GM19452 (cell line): ENCODE measurements around the gene ZNF497.
A peak's percentile ranks its signal among the peaks of the same experiment; 100 is the strongest.

Source experiments
- ATAC-seq: cut with Tn5 transposase; IDR thresholded peaks from one replicate; pipeline ENCODE4 v1.9.1; 2021; ENCODE audit not compliant: unreplicated experiment

Gene ZNF497

DNA sequence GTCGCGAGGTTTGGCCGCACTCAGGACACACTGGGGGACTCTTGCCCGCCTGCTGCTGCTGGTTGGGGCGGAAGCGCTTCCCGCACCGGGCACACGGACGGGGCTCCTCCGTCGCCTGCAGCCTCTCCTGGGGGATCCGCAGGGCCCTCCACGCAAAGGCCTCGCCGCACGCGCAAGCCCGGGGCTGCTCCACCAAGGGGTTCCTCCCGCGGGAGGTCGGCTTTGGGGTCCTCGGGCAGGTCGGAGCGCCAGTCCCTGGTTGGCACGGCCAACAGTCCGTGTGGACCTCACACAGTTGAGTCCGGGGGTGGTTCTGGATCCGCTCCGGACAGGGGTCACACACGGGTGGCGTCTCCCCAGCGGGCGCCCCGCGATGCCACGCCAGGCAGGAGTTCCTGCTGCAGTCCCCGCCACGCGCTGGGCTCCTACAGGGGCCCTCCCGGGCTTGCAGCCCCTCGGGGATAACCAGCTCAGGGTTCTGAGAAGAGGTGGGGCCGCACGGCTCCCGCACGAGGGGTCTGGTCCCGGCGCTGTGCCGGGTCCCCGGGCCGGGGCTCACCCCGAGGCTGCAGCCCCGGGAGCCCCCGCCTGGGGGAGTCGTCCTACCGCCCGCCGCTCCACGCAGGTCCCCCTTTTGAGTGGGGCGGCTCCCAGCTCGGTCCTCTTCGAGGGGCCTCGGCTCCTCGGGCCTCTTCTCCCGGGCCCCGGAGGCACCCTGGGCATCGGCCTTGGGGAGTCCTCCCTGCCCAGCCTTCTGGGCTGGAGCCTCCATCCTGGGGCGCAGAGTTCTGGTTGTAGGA lies 6.2 kb upstream of the ZNF497 start:
- no peak for ATAC-seq

DNA sequence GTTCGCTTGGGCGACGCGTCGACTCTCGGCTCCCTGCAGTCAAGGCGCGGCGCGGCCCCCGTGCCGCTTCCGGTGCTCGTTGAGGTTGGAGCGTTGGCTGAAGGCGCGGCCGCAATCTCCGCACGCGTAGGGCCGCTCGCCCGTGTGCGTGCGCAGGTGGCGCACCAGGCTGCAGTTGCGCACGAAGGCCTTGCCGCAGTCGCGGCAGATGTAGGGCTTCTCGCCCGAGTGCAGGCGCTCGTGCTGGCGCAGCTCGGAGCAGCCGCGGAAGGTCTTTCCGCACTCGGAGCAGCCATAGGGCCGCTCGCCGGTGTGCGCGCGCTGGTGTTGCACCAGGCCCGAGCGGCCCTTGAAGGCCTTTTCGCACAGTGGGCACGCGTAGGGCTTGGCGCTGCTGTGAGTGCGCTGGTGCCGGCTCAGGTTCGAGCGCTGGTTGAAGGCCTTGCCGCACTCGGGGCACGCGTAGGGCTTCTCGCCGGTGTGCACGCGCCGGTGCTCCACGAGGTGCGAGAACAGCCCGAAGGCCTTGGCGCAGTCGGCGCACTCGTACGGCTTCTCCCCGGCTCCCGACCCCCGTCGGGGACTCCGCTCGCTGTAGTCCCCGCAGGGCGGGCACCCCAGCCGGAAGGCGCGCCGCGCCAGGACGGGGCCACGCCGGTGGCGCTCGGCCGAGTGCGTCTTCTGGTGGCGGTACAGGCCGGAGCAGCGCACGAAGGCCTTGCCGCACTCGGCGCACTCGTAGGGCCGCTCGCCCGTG lies 5.3 kb upstream of the ZNF497 start:
- ATAC-seq = no peak

DNA sequence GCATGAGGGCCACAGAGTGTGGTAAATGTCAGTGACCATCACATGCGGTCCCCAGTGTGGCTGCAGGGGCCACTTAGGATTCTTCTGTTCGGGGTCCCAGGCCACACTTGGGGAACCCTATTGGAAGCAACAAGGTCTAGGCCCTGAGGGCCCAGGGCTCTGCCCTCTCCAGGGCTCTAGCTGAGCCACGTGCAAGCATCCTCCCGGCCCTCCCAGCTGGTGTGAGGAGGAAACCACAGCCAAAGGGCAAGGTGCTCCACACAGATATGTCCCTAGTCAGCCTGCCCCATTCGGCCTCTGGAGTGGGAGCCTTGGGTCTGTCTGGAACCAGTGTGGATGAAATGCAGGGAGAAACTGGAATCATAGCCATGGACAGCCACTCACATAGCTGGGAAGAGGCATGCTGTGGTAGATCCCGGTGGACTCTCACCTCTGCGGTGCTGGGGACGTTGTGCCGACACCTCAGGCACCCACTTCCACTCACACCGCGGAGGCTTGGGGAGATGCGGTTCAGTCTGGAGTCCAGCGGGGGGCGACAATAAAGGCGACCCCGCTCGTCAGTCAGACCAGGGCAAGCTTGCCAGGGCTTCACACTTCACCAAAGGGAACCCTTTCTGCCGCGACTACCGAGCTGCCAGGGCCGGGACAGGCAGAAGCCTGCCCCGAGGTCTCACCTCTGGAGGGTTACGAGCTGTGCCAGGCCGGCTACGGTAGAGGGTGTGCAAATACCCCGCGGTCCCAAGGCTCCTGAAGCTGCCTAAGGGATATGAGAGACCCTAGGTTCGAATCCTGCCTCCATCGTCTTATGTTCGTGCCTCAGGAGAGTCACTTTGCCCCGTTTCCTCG lies 4.3 kb upstream of the ZNF497 start:
- ATAC-seq = no peak

DNA sequence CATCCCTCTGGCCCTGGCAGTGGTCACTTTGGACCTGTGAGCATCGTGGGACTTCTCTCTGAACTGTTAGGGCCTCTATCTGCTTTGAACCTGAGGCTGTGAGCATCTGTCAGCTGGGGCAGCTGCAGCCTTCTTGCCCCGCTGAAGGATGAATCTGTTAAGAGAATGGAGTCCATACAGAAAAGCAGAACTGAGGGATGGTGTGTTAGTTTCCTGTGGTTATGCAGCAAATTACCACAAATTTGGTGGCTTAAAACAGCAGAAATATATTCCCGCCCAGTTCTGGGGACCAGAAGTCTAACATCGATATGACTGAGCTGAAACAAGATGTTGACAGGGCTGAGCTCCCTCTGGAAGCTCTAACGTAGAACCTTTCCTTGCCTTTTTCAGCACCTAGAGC lies 1.6 kb upstream of the ZNF497 start:
- no peak for ATAC-seq

DNA sequence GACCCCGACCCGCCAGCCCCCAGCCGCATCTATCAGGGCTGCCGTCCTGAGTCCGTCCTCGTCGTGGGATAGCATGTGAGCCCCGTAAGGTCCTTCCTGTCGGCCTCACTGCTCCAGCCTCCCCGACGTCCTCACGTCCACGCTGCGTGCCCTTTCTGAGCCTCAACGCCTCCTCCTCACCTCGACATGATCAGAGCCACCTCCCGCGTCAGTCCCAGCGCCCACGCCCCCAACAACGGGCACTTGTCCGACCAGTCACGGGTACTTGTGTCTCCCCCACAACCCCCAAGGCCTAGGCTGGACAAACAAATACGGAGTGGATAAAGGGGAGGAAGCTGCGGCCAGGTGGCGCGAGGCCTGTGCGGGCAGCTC lies 665 bp downstream of the ZNF497 start:
- ATAC-seq = peak; percentile 16

DNA sequence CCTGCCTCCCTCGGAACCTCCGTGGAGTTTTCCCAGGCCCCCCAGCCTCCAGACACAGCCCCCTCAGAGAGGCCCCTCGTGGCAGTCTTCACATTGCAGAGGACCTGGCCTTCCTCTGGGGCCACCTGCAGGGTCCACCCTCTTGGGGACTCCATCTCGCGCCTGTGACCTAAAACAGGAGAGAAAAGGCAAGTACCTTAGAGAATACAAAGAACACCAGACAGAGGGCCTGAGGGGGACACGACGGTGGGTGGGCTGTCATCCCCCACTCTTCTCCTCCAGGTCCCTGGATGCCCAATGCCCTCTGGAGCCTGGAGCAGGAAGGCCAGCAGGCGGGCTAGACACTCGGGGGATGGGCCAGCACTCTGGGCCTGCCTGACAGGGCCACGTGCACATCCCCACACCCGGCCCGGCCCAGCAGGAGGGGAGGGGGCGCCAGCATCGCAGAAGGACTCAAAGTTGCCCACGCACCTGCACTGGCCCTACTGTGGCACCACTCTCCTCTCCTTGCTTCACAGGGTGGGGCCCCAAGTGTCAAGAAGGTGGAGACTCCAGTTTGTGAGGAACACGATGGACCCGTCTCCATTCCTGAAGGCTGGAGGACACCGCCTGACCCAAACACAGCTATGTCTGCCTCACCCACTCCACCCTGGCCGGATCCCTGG lies 4.9 kb downstream of the ZNF497 start:
- no peak for ATAC-seq

DNA sequence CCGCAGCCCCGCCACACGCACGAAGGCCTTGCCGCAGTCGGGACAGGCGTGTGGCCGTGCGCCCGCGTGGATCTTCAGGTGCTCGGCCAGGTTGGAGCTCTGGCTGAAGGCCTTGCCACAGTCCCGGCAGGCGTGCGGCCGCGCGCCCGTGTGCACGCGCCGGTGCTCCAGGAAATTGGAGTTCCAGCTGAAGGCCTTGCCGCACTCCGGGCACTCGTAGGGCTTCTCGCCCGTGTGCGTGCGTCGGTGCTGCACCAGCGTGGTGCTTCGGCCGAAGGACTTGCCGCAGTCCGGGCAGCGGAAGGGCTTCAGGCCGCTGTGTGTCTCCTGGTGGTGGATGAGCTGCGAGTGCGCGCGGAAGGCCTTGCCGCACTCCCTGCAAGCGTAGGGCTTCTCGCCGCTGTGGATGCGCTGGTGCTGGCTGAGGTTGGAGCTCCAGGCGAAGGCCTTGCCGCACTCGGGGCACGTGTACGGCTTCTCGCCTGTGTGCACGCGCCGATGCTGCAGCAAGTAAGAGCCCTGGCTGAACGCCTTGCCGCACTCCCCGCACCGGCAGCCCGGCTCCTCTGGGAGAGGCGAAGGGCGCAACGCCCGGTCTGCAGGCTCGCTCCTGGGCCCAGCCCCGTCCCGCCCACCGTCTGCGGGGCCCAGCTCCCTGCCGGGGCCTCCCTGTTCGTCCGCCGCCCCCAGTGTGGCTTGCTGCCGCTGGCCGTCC lies 5.6 kb downstream of the ZNF497 start:
- ATAC-seq = no peak

DNA sequence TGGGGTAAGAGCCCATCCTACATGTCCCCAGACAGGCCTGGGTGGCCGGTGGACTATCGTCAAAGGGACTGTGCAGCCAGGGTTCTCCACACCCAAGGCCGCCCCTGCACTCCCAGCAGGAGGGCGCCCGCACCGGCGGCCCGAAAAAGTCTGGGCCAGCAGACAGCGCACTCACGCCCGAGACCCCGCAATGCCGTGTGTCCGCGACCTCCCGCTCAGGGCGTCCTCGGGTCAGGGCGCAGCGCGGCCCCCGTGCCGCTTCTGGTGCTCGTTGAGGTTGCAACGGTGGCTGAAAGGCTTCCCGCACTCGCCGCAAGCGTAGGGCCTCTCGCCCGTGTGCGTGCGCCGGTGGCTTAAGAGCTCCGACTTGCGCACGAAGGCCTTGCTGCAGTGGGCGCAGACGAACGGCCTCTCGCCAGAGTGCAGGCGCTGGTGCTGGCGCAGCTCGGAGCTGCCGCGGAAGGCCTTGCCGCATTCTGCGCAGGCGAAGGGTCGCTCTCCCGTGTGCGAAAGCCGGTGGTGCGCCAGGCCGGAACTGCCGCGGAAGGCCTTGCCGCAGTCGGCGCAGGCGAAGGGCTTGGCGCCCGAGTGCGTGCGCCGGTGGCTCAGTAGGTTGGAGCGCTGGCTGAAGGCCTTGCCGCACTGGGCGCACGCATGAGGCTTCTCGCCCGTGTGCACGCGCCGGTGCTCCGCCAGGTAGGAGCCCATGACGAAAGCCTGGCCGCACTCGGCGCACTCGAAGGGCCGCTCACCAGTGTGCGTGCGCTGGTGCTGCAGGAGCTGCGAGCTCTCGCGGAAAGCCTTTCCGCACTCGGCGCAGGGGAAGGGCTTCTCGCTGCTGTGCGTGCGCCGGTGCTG lies 6.4 kb downstream of the ZNF497 start:
- no peak for ATAC-seq

DNA sequence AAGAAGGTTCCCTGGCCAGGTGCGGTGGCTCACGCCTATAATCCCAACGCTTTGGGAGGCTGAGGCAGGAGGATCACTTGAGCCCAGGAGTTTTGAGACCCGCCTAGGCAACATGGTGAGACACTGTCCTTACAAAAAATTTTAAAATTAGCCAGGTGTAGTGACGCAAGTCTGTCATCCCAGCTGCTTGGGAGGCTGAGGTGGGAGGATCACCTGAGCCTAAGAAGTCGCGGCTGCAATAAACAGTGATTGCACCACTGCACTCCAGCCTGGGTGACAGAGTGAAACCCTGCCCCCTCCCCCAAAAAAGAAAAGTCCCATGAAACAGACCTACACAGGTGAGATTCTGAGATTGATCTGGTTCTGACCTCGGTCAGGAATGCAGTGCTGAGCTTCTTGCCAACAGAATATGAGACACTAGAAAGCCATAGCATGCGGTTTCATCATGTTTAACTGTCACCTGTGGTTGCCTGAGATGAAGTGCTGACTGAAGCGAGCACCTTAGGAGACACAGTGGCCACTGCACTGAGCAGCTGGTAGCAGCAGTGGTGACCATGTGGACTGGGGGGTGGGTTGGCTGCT lies 7.2 kb downstream of the ZNF497 start:
- no peak for ATAC-seq

DNA sequence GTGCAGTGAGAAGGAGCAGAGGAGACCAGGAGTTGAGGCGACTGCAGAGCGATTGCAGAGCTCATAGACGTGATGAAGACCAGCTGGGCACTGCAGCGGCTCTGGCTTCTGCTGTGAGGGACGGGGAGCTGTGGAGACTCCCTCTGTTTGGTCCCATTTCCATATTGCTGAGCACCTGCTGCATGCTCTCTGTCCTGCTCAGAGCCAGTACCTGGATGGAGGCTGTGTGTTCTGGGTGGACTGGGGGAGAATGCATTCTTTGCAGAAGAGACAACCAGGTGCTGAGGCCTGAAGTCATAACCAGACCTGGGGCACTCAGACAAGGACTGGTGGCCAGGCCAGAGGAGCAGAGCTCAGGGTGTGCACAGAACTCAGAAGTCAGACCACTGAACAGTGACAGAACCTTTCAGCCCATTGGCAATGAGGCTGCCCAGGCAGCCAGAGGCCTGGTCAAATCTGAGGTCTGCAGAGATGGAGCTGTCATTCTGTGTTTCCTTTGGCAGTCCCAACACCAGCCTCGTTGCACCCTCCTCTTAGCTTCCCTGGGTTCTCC lies 8.0 kb downstream of the ZNF497 start:
- no peak for ATAC-seq

DNA sequence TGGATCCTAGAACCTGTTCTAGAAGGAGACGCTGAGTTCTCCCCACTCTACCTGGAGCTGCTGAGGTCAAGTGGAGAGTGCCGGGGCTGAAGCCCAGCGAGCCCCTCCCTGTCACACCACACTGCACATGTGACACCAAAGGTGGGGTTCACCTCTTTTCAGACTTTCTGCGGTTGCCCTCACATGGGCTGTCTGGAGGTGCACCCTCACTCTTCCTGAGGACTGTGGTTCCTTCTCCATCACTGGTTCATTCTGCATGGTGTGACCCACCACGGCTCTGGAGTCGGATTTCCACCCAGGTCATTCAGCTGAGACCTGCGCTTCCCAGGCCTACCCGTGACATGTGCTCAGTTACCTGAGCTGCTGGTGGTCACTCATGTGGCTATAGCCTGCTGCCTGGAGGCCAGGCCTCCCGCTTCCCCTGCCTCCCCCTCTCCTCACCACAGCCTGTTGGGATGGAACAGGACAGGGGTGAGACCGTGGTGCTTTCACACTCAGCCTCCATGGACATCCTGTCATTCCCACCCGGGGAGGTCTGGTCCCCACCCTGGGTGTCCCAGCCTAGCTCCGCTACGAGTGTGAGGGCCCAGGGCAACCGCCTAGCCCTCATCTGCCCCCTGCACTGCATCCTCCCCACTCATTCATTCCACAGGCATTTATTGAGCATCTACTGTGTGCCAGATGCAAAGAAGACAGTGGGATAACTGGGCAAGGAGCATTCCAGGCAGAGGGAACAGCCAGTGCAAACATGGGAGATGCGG lies 8.7 kb downstream of the ZNF497 start:
- no peak for ATAC-seq

DNA sequence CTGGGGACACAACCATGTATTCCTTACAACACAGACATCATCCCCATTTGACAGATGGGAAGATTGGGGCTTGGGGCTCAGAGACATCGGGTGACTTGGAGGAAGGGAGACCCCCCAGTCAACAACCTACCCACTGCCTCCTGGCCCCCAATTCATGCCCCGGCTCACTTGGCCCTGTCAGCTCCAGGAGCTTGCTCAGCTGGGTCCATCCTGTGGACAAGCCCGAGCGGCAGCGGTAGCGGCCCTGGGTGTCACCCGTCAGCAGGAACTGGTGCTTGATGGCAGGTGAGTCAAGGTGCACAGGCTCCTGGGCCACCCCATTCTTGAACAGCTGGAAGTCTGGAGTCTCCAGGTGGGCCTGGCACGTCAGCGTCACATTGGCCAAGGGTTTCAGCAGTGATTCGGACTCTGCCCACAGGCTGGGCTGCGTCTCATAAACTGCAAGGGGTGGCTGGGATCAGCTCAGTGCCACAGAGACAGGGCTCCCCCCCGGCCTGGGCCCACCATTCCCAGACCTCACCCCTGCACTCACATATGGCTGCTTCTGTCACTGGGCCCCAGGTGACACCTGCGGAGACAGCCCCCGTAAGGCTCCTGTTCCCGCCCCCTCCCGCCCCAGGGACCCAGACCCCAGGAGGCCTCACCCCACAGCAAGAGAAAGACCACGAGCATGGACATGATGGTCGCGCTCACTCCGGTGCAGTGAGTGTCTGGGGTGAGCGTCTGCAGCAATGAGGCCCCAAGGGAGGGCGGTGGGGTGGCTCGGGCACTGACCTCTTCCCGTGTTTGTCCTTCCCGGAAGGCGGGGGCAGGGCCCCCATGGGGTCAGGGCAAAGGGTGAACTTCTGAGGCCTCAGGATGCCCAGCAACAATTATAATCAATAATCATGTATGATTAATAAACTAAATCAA lies 9.5 kb downstream of the ZNF497 start, which contains the start of gene A1BG:
A1BG (minus strand) TSS at position 733 of the 912 bp plus-strand sequence; CDS start at position 678, 55 bp downstream.
- no peak for ATAC-seq

DNA sequence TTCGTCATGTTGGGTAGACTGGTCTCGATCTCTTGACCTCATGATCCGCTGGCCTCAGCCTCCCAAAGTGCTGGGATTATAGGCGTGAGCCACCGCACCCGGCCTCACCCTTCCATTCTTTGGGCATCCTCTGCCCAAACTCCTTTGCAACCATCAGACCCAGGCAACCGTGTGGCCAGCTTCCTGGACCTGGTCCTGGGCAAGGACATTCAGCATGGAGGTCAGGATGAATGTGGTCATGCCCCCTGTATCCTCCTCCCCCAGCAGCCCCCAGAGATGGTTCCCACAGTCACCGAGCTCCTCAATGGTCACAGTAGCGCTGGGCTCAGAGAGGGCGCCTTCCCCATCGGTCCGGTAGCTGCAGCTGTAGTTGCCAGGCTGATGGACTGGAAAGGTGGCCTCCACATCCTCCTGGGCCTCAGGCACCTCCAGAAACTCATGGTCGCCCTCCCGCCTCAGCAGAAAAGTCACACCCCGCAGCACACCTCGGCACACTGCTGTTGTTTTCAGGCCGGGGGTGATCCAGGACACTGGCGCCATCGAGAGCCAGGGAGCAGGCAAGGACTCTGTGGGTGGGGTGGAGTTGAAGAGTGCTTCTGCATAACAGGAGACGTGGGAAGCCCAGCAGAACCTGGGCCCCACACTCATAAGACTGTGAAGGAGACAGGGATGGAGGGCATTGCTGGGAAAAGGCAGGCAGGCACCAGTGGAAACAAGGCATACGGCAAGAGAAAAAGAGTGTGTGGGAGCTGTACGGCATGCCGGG lies 10.4 kb downstream of the ZNF497 start:
- no peak for ATAC-seq

DNA sequence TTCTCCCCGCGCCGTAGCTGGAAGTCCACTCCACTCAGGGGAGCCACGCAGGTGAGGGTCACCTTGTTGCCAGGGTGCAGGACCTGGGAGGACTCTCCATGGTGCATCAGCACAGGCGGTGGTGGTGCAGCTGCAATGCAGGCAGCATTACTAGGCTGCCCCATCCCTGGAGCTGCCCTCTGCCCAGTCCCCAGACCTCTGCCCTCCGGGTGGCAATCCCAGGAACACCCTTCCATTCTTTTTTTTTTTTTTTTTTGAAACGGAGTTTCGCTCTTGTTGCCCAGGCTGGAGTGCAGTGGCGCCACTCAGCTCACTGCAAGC lies 11.0 kb downstream of the ZNF497 start:
- ATAC-seq = no peak

DNA sequence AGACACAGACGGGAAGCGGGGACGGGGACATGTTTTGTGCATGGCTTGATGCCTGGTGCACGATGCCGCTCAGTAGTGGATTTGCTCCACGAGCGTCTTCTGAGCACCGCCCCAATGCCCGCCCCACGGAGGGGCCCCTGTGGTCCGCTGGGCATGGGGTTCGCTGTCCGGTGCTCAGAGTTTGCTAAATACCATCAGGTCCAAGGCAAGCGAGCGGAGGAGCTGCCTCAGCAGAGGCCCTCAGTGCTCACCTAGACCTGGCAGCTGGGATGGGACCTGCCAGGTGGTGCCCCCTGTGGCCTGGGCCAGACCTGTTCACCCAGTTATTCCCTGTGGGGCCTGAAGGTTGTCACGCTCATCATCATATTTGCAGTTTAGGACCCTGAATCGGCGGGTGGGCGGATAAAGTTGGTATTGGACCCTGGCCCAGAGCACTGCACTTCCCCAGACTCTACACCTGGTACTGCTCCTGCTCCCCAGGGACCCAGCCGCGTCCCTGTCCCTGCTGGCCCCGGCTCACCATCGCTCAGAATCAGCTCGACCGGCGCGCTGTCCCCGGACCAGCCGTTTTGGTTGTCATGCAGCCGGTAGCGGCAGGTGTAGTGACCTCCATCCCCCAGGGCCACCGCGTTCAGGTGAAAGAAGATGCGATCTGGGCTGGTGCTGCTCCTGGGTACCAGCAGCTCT lies 11.5 kb downstream of the ZNF497 start:
- no peak for ATAC-seq
